HG03039 (cell line): ENCODE results near the gene ANKRD33.

ENCODE experiments used
- ATAC-seq: cut with Tn5 transposase; IDR thresholded peaks from one replicate; pipeline ENCODE4 v1.9.1; 2021; ENCODE audit warnings: mild to moderate bottlenecking, moderate library complexity; ENCODE audit not compliant: unreplicated experiment

ANKRD33 gene

GRCh38 chr12:51860986-51861385 lies 26.9 kb upstream of the ANKRD33 start:
- ATAC-seq, result no peak

GRCh38 chr12:51862947-51863346 lies 25.0 kb upstream of the ANKRD33 start:
- ATAC-seq, result no peak

GRCh38 chr12:51863363-51863932 lies 24.5 kb upstream of the ANKRD33 start:
- no peak for ATAC-seq

GRCh38 chr12:51863933-51864832 lies 23.7 kb upstream of the ANKRD33 start:
- no peak for ATAC-seq

- no peak for ATAC-seq
Observed at GRCh38 chr12:51864833-51865670, 22.9 kb upstream of the ANKRD33 start.

- ATAC-seq, result no peak
Observed at GRCh38 chr12:51865757-51866270, 22.1 kb upstream of the ANKRD33 start.

- ATAC-seq, result no peak
Observed at GRCh38 chr12:51866324-51866723, 21.6 kb upstream of the ANKRD33 start.

DNA sequence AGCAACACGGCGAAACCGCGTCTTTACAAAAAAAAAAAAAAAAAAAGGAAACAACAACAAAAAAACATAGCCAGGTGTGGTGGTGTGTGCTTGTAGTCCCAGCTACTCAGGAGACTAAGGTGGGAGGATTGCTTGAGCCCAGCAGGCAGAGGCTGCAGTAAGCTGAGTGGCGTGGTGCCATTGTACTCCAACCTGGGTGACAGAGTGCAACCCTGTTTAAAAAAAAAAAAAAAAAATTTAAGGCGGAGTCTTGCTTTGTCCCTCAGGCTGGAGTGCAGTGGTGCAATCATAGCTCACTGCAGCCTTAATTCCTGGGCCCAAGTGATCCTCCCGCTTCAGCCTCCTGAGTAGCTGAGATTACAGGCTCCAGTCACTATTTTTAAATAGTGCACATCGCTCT lies 21.1 kb upstream of the ANKRD33 start:
- ATAC-seq, result no peak

- ATAC-seq, result no peak
Observed at GRCh38 chr12:51867371-51867770, 20.5 kb upstream of the ANKRD33 start.

GRCh38 chr12:51867796-51868428 lies 20.0 kb upstream of the ANKRD33 start:
- ATAC-seq, result no peak

GRCh38 chr12:51868821-51869495 lies 18.9 kb upstream of the ANKRD33 start:
- ATAC-seq, result no peak

GRCh38 chr12:51869496-51869865 lies 18.4 kb upstream of the ANKRD33 start:
- ATAC-seq, result no peak

DNA sequence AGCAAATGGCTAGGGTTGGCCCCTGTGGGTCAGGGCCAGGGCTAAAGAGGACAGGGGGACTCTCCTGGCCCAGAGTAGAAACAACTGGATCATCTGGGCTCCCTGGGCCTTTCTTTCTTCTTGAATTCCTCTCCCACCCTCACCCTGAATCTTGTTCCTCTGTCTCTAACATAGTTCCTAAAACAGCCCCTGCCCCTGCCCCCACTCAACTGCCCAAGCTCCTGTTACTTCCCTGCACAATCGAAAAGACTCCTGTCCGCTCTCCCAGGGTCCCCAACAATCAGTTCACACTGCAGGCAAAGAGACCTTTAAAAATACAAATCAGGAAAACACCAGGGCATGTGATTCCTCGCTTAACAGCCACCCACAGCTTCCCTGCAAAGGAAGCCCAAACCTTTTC lies 18.0 kb upstream of the ANKRD33 start:
- no peak for ATAC-seq

GRCh38 chr12:51870504-51870903 lies 17.4 kb upstream of the ANKRD33 start:
- no peak for ATAC-seq

- ATAC-seq, result no peak
Observed at GRCh38 chr12:51871126-51871525, 16.8 kb upstream of the ANKRD33 start.

DNA sequence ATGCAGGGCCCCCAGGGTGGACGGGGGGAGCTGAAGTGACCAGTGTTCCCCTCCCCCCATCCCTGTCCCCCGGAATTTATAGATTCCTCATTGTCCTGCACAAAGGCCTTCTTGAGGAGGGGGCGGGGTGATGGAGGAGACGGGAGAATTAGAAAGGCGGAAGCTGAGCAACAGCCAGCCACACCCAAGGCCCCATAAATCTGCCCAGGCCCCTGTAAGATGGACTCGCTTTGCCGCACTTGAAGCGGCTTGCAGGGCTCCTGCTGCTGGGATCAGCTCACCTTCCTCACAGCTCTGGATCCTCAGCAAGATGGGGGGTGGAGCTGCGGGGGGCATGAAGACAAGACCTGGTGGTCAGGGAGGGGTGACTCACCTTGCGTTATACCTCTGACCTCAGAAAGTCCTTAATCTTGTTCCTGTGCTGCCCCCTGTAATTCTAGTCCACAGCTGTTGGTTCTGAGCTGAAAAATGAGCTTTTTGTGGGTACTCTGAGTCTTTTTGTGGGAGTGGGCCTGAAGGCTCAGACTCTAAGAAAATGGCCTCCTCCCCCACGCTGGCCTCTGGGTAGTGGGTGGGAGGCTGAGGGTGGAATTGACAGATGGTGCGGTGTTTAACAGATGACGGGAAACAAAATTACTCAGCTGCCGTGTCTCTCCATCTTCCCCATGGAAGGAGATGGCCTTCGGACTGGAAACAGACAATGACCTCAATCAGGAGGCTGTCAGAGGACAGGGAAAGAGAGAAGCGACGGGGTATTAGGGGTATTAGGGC lies 15.8 kb upstream of the ANKRD33 start:
- ATAC-seq, result no peak

DNA sequence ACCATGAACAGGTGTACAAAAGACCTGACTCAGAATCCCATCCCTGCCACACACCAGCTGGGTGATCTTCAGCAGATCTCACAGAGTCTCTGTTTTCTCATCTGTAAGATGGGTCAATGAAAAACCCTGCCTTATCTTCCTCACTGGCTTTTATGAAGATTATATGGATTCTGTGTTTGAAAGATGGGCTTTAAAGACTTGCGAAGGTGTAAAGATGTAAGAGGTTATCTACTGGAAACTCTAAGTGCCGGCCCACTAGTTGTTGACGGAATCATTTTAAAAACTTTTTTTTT lies 15.3 kb upstream of the ANKRD33 start:
- ATAC-seq, result no peak

- no peak for ATAC-seq
Observed at GRCh38 chr12:51873251-51873994, 14.5 kb upstream of the ANKRD33 start.

DNA sequence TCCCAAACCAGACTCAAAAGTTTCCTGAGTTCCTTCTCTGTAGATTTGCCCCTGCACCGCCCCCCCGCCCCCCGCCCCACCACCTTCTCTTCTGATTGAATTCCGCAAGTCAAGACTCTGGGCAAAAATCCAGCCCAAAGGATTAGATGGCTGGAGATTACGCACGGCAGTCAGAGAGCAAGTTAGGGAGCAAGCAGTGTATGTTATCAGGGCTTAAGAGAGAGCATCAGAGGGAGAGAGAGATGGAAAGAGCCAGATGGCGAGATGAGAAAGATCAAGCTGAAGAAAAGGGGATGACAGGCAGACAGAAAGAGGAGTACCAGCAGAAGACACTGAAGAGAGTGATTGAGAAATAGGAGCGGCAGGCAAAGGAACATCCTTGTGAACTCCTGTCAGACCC lies 13.9 kb upstream of the ANKRD33 start:
- no peak for ATAC-seq
